Glomerular visceral epithelial cell (primary cell): ENCODE data around the gene PGBD5.

ENCODE experiments used
- DNase-seq: peaks from one replicate; pipeline ENCODE4 v3.0.0-alpha.2; 2016; ENCODE audit errors: extremely low spot score

The PGBD5 gene

DNA sequence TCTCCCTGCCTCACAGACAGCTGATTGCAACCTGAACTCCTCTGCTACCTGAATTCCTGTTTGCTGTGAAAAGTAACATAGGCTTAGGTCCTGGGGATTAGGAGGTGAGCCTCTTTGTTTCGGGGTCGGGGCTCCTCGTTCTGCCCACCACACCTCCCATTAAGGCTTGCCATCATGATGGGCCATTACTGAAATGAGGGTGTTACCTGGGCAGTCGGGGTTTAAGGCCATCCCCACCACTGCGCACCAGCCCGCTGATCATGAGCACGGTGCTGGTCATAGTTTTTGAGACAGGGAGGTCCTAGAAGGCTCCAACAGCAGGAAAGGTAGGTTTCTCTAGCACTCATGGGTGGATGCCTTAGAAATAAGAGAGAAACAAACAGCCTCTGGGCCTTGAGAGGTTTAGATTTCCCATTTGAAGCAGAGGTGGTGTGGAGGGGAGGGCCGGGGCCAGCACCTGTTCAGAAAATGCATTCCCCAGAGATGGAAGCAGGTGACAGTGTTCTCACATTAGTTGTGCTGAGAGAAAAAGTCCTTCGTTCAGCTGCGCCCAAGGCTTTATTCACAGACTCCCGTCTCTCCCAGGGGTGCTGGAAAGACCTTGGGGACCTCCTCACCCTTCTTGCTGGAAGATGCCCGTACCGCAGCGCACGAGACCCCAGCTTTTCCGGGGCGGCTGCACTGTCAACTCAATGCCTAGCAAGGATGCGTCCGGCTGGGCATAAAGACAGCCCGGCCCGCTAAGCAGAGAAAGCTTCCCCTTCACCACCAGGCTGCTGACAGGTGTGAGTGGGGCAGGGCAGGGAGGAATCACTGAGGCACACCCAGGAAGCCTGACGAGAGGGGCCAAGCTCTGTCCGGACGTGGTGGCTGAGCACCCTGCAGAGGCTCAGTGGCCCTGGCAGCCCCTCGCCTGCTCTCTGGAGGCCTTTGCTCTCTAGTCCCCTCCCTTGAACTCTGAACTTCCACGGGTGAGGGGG, 125.5 kb downstream of the PGBD5 start:
- DNase-seq = no peak

DNA sequence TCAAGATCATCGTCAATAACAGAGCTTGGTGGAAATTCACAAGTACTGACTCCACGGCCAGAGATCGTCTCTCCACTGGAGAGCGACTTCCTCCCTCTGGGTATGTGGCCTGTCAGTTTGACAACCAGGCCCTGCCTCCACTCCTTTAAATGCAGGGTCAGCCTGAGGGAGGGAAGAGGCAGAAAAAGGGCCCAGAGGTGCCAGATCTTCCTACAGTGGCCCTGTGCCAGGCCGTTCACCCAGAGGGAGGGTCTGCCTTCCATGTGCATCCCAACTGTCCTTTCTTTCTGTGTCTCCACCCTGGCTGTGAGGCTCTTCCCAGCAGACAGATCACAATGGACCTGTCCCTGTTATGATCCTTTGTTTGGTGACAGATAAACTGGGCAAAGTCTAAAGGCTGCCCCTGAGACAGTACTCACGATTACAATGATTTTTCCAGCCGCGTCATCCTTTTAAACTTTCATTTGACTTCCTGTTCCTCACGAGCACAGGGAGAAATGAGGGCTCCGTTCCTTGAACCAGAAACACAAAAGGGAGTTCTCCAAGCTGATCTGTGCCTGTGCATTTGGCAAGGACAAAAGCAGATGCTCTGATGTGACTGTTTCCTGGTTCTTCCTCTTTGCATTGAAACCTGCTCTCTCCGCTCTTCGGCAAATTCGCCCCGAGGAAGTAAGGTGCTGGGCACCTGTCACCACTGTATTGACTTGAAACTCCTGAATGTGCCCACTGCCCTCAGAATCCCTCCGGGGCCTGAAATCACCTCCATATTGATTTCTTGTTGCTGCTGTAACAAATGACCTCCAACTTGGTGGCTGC, 126.7 kb downstream of the PGBD5 start:
- DNase-seq = no peak

- DNase-seq = no peak
These were observed 130.8 kb downstream of the PGBD5 start for GRCh38 chr1:230295367-230295766.

DNA sequence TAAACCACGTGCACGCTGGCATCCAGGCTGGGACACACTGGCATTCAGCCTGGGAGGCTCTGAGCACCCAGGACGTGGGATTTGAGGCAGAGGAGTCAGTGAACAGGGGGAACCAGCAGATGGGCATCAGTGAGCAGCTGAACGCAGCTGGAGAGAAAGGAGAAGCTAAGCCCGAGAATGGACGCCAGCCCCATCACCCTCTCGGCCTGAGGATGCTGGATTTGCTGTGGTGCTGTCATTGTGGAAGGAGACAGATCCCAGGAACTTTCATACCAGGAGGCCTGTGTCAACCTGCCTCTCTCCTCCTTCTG, 132.8 kb downstream of the PGBD5 start:
- no peak for DNase-seq

DNA sequence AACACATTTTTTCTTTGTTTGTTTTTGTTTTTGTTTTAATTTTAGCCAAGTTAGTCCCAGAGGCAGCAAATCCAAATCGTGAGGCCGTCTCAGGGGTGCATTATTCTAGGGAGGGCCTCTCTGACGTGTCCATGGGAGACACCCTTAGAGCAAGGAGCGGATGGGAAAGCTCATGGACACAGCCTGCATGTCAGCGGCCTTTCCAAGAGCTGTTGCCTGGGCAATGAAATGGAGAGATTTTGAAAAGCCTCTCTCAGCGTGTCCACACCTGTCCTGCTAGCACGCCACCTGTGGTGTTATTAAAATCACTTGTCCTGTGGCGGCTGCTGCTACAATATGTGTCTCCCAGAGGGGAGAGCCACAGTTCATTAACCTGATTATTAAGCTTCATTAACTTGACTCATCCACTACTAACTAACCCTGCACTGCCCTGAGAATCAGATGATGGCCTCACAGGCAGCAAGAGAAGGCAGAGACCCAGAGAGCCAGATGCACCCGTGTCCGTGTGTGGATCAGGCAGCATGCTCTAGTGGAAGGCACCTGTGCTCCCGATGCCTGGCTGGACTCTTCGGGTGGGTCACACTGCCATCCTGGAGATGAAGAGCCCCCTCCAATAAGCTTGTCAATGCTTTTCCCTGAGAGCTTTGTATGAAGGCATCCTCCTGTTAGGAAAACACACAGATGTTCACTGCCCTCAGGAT, 133.3 kb downstream of the PGBD5 start:
- no peak for DNase-seq

DNA sequence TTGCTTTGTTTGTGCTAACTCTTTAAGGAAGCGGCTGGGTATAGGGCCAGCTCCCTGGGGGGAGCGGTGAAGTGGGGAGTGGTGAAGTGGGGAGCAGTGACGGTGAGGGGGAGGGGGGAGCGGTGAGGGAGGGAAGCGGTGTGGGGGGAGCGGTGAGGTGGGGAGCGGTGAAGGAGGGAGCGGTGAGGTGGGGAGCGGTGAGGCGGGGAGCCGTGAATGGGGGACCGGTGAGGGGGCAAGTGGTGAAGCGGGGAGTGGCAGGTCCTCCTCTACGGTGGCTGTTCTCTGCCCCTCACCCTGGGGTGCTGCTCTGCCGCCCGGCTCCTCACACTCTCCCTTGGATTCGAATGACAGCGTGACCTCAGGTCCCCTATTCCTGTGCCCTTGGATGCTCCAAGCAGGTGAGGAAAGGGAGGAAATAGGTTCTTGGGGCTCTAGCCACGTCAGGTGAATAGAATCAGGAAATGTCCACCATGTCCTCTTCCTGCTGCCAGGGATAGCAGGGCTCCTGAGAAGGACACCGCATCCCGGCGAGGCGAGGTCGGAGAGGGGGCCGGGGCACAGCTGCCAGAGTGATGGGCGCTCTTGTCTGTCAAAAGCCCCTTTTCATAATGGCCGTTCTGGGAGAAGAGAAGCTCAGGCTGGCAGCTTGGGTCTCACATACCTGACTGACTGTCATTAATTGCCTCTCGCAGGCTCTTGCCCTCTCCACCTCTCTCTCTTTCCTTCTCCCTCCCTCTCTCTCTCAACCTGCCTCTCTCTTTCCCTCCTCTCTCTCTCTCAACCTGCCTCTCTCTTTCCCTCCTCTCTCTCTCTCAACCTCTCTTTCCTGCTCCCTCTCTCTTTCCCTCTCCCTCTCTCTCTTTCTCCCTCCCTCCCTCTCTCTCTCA, 134.2 kb downstream of the PGBD5 start:
- DNase-seq = no peak

DNA sequence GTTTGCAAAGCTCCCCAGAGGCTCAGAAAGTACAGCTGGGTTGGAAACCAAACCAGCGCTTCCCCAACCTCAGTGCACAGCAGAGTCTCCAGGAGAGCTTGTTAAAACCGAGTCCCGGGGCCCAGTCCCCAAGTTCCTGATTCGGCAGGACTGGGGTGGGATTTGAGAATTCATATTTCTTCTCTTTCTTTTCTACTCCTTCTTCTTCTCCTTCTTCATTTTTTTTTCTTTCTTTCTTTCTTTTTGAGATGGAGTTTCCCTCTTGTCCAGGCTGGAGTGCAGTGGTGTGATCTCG, 136.8 kb downstream of the PGBD5 start:
- no peak for DNase-seq

DNA sequence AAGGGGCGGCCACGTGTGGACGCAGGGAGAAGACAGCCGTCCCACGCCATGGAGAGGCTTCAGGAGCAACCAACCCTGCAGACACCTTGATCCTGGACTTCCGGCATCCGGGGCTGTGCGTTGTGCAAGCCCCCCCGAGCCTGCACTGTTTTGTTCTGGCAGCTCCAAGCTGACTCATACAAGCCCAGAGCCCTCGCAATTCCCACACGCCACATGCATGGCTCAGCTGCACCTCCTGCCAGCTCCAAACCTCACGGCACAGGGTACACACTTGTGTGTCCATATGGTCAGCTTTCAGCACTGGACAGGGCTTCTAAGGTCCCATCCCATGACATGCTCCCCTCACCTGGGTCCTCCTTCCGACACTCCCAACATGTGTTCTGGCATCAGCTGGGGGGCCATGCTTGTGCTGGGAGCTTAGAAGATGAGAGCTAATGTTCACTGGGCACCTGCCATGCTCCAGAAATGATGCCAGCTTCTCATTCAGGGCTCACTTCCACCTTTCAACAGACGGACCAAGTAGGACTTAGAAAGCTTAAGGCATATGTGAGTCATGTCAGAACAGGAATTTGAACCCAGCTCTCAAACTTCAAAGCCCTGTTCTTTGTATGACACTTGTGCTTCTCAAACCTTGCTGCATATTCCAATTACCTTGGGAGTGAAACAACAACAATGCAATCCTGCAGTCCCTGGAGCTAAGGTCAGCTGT, 137.3 kb downstream of the PGBD5 start:
- DNase-seq = no peak

GRCh38 chr1:230287674-230288315, 138.3 kb downstream of the PGBD5 start:
- DNase-seq = no peak

DNA sequence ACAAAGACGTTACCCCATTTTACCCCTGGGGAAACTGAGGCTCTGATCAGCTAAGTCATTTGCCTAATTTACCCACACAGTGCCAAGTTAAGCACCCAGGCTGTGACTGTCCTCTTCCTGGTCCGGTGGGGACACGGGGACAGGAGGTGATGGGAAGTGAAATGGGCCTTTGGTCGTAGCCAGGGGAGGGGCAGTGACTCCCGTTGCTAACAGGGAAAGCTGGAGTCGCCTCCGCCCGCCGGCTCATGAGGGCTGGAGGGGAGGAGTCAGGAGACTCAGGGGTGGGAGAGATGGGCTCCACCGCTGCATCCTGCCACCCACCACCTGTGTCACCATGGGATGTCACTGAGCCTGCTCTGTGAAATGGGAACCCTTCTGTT, 139.3 kb downstream of the PGBD5 start:
- DNase-seq = no peak

DNA sequence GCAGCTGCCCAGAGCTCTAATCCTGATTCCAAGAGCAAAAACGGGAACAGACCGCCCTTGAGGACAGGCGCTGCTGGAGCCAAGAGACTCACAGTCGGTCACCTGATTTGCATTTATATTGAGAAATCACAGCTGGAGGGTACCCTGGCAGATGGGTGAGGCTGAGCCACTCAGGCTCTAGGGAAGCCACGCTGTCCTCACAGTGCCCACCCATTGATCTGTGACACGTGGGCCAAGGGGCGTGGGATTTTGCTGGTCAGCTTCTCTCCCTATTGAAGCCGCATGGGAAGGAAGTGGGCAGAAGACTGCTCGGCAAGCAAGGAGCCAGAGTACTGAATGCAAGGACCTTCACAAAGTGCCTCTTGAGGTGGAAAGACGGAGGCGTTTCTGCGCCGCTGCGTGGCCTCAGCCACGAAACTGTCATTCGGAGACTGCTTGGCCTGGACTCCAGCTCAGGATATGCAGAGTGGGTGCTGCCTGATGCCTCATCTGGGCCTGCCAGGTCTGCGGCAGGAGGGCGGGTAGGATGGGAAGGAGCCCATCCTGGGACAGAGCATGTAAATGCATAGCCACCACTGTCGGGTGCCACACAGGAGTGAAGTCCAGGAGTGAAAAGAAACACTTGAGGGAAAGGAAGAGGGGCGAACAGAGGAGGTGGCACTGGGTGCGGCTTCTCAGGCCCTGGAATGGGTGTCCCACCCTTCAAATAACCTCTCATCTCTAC, 139.8 kb downstream of the PGBD5 start:
- DNase-seq = no peak

GRCh38 chr1:230285351-230285750, 140.8 kb downstream of the PGBD5 start:
- no peak for DNase-seq

- no peak for DNase-seq
These were observed 141.2 kb downstream of the PGBD5 start for GRCh38 chr1:230284891-230285290.

DNA sequence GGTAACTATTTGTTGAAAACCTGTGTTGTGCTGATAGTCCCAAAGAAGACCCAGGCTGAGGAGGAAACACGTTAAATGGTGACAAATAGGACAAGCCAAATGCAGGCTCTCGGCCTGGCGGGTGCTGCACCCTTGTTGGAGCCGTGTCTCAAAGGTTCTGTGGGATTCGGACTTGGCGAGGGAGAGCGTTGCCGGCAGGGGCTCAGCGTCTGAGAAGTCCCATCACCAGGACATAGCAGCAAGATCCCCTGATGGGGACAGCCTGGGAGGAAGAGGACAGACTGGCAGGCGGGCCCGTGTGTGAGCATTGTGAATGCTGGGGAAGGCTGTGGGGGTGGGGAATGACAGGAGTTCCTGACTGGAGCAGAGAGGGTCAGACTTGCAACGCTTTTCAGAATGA, 142.5 kb downstream of the PGBD5 start:
- DNase-seq = no peak

DNA sequence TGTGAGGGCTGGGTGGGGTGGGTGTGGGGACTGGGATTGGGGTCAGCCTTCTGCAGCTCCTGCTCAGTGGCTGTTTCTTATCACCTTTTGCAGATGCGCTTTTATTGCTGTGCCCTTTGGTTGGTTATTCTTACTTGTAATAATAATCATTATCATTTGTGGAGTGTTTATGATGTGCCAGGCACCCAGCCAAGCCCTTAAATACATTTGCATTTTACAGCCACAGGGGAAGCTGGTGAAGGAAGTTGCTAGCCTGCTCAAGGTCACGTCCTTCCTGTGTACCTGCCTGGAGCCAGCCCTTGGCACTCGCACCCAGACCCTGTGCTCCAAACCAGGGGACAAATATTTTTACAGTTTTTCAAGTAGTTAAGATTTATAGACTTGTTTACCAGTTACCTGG, 144.0 kb downstream of the PGBD5 start:
- DNase-seq = no peak

DNA sequence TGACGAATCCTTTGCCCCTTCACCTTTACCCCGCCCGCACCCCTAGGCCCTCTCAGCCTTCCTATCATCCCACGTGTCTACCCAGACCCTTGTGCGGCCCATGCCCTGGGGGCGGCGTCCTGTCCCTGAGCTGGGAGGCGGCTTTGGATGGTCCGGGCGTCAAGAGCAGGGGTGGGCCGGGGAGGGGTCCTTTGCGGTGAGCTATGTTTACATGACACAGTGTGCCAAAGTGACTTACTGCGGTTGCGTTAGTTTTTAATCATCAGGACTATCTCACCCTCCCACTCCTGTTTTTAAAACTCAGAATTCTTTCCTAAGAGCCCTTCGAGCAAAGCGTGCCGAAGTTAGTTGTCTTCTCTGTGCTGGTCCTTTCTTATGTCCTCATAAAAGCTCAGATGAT, 144.6 kb downstream of the PGBD5 start:
- no peak for DNase-seq

GRCh38 chr1:230280906-230281413, 145.2 kb downstream of the PGBD5 start:
- no peak for DNase-seq

DNA sequence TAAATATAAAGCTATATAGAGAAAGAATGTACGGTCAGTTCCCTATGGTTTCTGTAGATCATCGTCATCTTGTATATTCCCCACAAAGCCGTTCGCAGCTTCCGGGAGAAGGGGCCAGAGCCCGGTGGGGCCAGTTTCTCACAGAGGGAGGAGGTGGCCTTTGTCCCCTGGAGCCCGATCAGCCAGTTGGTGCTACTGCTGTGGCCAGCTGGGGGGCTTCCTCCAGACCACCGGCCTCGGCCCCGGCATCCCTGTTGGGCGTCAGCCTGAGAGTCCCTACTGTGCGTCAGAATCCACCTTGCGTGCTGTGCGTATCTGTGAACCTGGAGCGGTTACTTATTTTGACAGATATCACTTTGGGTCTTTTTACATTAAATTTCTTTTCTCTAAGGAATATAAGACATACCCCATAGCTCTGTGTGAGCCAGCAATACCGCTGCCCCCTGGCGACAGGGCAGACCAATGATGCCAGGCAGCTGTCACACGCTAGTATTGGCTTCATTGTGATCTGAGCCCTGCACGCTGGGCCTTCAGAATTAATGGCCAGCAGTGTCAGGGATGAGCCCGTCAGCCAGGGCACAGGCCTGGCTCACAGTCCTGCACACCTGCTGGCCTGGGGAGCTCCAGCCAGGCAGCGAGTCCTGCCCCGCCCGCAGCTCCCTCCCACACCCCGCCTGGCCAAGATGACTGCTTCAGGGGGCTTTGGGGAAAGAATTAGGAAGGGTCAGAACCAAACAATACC, 145.9 kb downstream of the PGBD5 start:
- no peak for DNase-seq

DNA sequence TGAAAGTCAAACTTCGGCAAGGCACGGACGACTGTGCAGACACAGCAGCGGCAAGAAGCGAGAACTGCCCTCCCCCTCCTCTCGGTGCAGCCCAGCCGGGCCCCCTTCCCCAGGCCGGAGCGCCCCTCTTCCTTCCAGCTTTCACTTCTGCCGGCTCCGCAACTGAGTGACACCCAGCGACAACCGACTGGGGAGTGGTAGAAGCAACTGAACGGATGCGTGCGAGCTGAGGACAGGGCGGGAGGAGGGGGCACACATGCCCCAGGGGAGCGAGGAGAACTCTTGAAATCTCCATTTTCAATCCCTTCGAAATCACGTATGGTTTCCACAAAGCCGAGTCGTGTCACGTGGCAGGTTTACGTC, 146.6 kb downstream of the PGBD5 start:
- no peak for DNase-seq
